Suppressor macrophage (primary cell): Measurements from ENCODE around the gene KPNA2.
"Not testable (repeated sequence)": the region's sequence is repeated elsewhere in the genome, so short reads cannot be mapped to it uniquely, and the experiment has no call there.

Experiments
- DNase-seq, 4 experiments: peaks; one replicate each; pipeline ENCODE4 v3.0.0-alpha.2; 2020 to 2022

KPNA2 gene

DNA sequence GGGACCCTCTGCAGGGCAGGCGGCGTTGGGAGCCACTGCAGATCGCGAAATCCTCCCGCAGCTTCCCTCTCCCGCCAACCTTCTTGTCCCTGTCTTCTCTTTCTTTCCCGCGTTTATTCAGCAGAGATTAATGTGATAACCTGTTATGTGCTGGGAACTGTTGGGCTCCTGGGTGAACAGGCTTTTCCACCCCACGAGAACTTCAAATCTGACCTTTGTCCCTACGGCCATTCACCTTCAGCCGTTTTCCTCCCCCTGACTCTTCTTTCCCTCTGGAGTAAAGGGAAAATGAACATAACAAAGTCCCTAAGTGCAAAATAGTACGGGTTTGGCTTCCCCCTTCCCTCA, 15.2 kb upstream of the KPNA2 start:
- peak in 1 of 4 experiments; percentile 23 for DNase-seq

- not testable (repeated sequence) for DNase-seq
Measured at GRCh38 chr17:68020791-68021190, 14.7 kb upstream of the KPNA2 start.

DNA sequence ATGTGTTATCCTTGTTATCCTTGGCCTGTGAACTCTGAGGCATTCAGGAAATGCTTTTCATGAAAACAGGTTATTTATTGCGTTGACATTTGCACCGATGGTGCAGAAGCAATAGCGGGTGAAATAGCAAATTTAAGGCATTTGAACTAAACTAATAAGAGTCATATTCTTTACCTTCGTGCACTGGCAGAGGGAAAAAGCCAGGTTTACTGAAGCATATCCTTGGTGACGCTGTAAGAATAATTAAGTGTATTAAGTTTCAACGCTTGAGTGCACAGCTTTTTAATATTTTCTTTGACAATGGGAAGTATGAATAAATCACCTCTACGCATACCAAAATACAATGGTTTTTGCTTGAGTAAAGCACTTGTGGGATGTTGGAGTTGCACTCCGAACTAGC, 13.6 kb upstream of the KPNA2 start:
- DNase-seq = no peak

- not testable (repeated sequence) for DNase-seq
Measured at GRCh38 chr17:68022547-68022946, 13.0 kb upstream of the KPNA2 start.

- no peak for DNase-seq
Measured at GRCh38 chr17:68029512-68030215, 5.9 kb upstream of the KPNA2 start.

GRCh38 chr17:68033636-68034451, 1.7 kb upstream of the KPNA2 start:
- no peak for DNase-seq

DNA sequence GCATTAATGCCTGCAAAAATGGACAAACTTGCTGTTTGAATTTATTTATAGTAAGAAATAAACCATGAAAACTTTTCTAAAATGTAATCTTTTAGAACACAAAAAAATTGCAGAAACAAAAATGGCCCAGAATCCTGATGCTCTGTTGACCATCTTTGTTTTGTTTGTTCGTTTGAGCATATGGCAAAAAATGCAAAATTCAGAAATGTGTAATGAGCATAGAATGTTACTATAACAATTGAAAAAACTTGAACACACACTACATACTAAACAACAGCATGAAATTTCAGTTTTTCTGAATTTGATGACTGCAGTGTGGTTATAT, 1.1 kb upstream of the KPNA2 start:
- no peak for DNase-seq

GRCh38 chr17:68035131-68035522, 408 bp upstream of the KPNA2 start:
- DNase-seq = peak in 2 of 4 experiments; percentile 98

DNA sequence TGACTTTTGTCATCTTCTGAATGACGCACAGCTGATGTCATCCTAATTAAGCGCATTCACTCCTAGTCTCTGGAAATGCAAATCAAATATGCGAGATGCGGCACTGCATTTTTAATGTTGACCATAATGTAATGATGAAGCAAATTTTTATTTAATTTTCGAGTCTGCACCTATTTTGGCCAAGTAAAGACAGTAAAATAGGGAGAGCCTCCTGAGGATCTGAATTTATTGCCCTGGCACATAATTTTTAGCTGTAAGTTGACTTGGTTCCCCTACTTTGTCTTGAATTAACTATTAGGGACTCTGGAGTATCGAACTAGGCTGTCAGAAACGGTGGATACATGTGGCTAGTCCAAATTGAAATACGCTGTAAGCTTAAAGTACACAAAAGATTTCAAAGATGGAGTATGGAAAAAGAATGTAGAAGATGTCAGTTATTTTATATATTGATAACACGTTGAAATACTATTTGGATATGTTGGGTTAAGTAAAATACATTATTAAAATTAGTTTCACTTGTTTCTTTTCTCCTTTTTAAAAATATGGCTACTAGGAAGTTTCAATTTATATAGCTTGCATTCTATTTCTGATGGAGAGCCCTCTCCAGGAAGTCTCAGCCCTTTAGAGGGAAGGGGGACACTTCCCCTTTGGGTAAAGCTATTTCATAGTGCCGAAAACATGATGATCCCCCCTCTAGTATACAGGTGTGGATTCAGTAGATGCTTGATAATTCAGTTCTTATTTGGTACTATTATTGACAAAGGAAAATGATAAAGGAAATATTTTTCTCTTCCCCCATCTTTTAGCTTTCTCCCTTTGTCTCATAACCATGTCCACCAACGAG, 991 bp downstream of the KPNA2 start:
- DNase-seq = peak in 2 of 4 experiments; percentile 18 to 37

DNA sequence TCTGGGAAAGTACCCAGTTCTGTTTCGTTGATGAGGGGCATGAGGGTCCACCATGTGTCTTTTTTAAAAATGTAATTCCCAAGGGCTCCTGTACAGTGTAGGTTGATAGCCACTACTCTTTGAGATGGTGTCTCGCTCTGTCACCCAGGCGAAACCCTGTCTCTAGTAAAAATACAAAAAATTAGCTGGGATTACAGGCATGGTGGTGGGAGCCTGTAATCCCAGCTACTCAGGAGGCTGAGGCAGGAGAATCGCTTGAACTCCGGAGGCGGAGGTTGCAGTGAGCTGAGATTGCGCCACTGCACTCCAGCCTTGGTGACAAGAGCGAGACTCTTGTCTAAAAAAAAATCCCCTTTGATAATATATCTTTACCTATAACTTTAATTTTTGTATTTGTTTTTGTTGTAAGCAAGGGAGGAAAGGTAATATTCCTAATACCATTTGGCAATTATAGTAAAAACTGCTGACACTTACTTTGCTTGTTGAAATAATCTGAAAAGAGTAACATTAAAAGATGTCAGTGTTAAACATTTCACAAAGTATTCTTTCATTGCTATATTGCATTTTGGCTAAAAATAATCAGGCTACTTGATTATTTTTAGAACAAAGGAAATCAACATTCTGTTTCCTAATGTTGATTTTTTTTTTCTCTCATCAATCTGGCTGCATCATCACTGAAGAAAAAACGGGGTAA, 11.8 kb downstream of the KPNA2 start:
- DNase-seq = no peak

DNA sequence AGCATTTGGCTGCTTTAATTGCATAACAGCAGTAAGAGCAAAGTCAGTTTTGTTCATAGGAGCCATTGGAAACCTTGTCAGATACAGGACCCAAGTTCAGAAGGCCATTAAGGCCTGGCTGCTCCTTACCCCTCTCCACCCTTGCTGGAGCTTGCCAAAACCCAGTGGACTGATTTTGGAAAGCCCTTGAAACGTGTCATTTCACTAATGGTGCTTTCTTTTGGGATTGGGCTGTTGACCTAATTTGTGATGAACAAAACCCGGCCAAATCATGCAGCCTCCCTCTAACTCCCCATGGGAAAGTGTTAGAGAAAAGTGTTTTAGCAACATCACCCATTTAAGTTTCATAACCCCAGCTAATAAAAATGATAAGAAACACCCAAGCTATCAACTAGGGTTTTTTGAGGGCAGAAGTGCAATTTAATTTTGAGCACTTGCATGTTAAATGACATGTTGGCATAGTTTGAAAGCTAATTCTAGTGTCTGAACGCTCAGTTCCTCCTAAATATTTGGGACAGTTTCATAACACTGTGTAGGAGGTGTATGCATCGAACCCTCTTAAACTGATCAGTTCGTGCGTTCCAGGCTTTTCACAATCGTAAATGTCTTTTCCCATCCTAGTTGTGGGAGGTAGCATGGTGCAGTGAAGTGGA, 12.5 kb downstream of the KPNA2 start:
- DNase-seq = not testable (repeated sequence)

DNA sequence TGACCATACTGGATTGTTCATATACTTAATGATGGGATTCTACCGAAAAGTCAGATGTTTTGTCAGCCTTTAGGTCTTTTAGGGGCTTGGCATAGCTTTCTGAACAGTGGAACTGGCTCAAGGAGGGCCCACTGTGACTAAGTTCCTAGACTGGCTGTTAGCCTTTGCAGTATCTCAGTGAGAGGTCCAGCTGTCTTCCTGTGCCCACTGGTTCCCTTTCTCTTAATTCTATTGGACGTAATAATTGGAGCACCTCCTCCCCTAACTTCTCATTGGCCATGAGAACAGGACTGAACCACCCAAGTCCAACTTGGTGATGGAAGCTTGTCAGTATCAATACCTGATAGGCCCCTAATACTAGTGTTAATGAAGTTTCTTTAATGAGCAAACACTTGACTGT, 13.5 kb downstream of the KPNA2 start:
- no peak for DNase-seq

- not testable (repeated sequence) for DNase-seq
Measured at GRCh38 chr17:68049812-68050437, 14.4 kb downstream of the KPNA2 start.

DNA sequence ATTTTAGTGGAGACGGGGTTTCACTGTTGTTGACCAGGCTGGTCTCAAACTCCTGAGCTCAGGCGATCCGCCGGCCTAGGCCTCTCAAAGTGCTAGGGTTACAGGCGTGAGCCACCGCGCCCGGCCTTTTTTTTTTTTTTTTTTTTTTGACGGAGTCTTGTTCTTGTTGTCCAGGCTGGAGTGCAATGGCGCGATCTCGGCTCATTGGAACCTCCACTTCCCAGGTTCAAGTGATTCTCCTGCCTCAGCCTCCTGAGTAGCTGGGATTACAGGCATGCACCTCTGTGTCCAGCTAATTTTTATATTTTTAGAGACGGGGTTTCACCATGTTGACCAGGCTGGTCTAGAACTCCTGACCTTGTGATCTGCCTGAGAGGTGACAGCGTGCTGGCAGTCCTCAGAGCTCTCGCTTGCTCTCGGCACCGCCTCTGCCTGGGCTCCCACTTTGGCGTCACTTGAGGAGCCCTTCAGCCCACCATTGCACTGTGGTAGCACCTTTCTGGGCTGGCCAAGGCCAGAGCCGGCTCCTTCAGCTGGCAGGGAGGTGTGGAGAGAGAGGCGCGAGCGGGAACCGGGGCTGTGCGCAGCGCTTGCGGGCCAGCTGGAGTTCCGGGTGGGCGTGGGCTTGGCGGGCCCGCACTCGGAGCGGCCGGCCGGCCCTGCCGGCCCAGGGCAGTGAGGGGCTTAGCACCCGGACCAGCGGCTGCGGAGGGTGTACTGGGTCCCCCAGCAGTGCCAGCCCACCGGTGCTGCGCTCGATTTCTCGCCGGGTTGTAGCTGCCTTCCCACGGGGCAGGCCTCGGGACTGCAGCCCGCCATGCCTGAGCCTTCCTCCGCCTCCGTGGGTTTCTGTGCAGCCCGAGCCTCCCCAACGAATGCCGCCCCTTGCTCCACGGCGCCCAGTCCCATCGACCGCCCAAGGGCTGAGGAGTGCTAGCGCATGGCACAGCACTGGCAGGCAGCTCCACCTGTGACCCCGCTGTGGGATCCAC, 16.1 kb downstream of the KPNA2 start:
- not testable (repeated sequence) for DNase-seq

DNA sequence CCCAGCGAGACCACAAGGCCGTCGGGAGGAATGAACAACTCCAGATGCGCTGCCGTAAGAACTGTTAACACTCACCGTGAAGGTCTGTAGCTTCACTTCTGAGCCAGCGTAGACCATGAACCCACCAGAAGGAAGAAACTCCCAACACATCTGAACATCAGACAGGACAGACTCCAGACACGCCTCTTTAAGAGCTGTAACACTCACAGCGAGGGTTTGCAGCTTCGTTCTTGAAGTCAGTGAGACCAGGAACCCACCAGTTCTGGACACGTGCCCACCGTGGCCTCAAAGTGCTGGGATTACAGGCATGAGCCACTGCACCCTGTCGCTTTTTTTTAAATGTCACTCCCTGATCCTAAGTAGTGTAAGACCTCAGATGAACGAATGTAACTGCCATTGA, 17.3 kb downstream of the KPNA2 start:
- no peak for DNase-seq

DNA sequence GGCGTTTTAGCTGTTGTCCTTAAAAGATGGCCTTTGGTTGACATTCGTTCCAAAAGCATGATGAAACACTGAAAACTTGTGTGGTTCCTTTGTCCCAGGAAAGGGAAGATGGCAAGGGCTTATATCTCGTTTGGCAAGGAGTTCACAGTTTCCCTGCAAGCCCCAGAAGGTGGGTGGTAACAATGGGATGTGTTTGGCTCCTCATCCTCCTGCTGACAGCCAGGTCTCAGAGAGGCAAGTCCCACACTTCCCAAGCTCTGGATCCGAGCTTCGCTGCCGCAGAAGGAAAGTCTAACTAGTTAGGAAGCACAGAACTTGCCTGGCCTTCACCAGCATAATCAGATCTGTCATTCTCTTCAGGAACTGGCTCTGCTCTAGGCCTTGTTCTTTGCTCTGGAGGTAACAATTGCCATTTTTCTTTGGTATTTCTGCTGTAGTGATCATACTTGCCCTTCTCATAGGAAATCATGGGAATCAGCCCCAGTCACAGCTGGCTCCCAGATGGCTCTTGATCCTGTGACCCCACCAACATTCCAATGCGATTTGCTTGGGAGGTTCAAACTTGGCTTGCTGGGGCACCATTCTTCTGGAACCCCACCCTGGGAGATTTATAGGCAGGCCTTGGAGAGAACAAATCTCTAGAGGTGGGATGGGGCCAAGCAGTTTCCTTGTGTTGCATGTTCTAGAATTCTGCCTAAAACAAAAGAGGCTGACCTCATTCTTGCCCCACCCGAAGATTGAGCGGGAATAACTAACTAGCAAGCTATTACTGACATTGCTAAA, 17.9 kb downstream of the KPNA2 start:
- no peak for DNase-seq

DNA sequence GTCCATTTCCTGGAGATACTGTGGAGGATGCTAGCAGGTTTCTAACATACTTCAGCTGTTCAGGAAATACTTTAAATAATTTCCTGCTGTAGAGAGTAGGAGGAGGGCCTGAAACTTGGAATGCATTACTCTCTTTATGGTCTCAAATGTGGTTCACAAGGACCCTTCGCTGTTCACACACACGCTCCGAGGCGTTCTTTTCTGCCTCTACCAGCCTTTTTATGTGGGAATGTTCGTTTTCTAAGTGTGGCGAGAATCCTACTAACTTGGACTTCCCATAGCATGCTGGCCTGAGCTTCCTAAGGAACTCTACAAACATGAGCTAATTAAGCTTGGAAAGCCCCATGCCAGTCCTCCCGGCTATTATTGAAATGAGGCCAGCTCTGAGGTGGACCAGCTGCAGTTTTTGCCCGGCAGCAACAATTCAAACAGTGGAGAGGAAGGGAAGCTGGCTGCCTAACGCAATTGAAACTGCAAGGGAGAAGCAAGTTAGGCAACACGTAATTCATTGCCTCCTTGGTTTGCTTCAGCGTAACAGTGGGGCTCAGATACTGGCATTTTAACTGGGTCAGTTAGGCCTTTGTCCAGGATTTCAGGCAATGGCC, 18.9 kb downstream of the KPNA2 start:
- DNase-seq = peak; percentile 66 to 76 (median 74)

GRCh38 chr17:68057531-68057952, 22.0 kb downstream of the KPNA2 start:
- peak; percentile 37 to 53 (median 46) for DNase-seq

GRCh38 chr17:68060336-68060735, 24.8 kb downstream of the KPNA2 start:
- no peak for DNase-seq
